HG03280 (cell line): ENCODE data around the gene TAS2R1.
A peak's percentile ranks its signal among the peaks of the same experiment; 100 is the strongest.

Experiments
- ATAC-seq: cut with Tn5 transposase; IDR thresholded peaks from one replicate; pipeline ENCODE4 v1.9.1; 2021; ENCODE audit warnings: mild to moderate bottlenecking, moderate library complexity; ENCODE audit not compliant: unreplicated experiment

Gene TAS2R1, protein sequence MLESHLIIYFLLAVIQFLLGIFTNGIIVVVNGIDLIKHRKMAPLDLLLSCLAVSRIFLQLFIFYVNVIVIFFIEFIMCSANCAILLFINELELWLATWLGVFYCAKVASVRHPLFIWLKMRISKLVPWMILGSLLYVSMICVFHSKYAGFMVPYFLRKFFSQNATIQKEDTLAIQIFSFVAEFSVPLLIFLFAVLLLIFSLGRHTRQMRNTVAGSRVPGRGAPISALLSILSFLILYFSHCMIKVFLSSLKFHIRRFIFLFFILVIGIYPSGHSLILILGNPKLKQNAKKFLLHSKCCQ

DNA sequence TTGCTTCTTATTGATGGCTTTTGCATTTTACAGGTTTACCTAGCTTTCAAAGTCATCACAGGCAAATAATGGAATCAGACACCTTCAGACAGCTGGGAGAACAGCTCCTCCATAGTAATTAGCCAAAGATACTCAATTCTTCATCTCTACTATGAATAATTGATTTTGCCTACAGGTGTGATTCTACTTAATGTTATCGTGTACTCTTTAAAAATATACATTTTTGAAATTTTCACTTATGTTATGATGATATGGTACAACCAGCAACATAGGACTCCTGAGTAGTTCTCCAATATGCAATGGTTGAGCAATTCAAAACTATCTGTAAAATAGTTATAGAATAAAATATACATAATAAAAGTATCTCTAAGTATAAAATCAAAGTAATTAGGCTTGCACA, at the start of gene TAS2R1:
Gene TAS2R1, minus strand, starts transcription at position 101 of the 400 bp plus-strand sequence. CDS start 319 bp downstream, outside the sequence.
- no peak for ATAC-seq

DNA sequence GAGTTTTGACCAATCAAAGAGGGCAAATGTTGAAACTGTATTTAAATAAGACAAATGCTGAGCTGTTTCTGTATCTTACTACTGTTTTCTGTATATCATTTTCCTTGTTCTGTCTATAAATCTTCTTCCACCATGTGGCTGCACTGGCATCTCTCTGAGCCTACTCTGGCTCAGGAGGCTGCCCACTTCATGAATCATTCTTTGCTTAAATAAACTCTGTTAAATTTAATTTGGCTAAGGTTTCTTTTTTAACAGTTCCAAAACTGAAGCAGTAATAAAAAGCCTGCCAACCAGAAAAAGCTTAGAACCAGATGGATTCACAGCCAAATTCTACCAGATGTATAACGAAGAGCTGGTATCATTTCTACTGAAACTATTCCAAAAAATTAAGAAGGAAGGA, 40.2 kb upstream of the TAS2R1 start:
- ATAC-seq: no peak

GRCh38 chr5:9667906-9668305, 37.8 kb upstream of the TAS2R1 start:
- ATAC-seq: no peak

DNA sequence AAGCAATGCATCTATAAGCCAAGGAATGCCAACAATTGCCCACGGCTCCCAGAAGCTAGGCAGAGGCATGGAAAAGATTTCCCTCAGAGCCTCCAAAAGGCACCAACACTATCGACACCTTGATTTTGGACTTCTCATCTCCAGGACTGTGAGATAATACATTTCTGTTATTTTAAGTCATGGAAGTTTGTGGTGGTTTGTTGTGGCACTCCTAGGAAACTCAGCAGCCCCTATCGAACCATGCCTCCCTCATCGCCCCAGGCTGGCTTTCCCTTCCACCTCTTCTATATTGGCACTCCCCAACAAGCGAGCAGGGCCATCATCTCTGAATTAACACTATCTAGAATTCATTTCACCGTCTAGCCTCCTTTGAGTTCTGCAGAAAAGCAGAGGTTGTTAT, 33.7 kb upstream of the TAS2R1 start:
- ATAC-seq: no peak

GRCh38 chr5:9661316-9662015, 31.3 kb upstream of the TAS2R1 start:
- no peak for ATAC-seq

DNA sequence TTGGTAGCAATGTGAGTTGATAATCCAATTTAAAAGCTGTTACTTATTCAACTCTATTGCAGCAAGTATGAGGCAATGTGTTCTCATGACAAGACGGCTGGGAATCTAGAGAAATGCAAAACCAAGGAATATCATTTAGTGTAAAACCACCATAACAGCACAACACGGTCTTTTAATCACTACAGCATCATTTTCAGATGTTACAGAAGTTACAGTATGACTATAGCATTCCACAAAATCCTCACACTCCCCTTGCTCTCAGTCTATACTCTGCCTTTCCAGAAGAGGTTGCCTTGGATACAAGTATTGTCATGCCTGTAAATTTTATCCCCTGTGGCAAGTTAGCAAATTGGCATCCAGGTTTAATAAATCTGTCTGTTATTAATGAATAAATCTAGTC, 28.6 kb upstream of the TAS2R1 start:
- ATAC-seq: no peak

DNA sequence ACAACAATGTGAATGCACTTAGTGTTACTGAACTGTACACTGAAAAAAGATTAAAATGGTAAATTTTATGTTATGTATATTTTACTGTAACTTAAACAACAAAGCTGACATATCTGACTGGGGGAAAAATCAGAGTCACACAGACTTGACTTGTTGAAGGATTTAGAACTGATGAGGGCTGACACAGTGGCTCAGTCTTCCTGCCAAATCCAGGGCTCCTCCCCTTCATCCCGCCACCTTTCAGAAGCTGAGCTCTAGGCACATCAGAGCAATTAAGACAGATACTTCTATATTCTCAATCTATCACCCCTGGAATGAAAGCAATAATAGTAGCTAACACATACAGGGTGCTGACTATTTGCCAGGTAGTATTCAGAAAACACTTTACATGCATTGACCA, 27.7 kb upstream of the TAS2R1 start:
- no peak for ATAC-seq

- no peak for ATAC-seq
Measured at GRCh38 chr5:9655641-9656040, 25.5 kb upstream of the TAS2R1 start.

- no peak for ATAC-seq
Measured at GRCh38 chr5:9654886-9655285, 24.7 kb upstream of the TAS2R1 start.

DNA sequence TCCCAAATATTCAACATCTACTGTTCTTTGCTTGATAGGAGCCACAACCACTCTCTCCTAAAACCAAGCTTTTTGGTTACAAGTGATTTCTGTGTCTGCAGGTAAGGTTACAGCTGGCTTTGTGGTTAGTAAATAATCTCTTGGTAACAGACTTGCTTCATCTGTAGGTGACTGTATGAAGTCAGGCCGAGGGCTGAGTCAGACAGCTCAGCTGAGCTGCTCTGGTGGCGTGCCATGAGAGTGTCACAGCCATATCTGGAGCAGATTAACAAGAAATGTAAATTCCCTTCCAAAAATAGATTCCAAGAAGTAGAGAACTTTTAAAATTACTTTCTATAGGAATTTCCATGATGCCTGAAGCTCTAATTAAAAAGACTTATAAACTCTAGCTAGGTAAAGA, 23.7 kb upstream of the TAS2R1 start:
- peak; percentile 91 for ATAC-seq

DNA sequence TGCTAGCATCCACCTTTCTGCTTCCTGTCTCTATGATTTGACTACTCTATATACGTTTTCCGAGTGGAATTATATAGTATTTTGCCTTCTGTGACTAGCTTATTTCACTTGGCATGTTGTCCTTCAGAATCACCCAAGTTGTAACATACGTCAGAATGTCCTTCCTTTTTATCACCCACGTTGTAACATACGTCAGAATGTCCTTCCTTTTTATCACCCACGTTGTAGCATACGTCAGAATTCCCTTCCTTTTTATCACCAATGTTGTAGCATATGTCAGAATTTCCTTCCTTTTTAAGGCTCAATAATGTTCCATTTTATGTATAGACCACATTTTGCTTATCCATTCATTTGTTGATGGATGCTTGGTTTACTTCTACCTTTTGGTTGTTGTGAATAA, 22.9 kb upstream of the TAS2R1 start:
- no peak for ATAC-seq

- no peak for ATAC-seq
Measured at GRCh38 chr5:9652295-9652694, 22.1 kb upstream of the TAS2R1 start.

DNA sequence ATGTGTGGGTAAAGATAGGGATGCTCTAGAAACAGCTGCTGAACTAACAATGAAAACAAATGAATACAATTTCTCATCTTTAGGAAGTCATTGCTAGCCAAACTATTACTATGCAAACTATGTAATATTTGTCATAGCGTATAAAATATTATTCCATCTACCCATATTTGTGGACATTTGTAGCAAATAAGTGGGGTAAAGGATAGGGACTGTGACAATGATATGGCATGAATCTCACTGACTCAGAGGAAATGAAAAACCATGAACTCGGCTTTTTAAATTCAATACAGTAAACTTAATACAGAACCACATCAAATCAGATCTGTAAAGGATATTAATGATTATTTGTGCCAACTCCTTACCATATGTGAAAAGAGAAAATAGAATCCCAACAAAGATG, 16.7 kb upstream of the TAS2R1 start:
- ATAC-seq: no peak

DNA sequence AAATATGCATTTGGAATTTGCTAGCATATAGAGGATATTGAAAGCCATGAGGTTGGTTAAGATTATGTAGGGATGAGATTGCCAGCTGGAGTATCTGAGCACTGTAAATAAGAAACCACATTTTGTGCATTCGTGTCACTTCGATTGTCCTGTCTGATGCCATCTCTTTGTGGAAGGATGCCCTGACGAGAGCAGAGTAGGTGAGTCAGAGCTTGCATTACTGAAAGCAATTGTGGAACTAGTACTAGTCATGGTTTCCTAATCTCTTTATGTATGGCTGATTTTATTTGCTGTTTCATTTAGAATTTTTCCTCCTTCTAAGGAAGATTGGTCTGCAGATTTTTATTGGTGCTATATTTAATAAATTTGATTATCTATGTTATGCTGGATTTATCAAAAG, 14.5 kb upstream of the TAS2R1 start:
- ATAC-seq: no peak

DNA sequence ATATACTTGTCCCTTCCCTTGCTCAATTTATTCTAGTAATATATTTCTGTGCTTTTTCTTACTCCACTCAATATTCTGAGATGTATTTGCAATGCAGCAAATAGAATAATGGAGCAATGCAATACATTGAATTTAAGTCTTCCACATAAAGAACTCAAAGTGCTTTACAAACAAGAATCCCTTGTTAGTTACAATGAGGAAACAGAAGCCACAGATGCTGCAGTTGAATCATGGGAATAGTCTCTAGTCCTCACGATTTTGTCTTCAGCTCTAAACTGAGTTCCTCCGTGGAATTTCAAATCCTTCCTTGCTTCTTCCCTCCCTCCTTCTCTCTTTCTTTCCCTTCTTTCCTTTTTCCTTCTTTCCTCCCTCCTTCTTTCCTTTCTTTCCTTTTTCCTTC, 12.5 kb upstream of the TAS2R1 start:
- ATAC-seq: no peak

GRCh38 chr5:9641806-9642355, 11.7 kb upstream of the TAS2R1 start:
- no peak for ATAC-seq

- ATAC-seq: no peak
Measured at GRCh38 chr5:9632495-9632894, 2.3 kb upstream of the TAS2R1 start.

GRCh38 chr5:9627541-9627940, 2.6 kb downstream of the TAS2R1 start:
- no peak for ATAC-seq

- ATAC-seq: no peak
Measured at GRCh38 chr5:9626955-9627354, 3.2 kb downstream of the TAS2R1 start.

DNA sequence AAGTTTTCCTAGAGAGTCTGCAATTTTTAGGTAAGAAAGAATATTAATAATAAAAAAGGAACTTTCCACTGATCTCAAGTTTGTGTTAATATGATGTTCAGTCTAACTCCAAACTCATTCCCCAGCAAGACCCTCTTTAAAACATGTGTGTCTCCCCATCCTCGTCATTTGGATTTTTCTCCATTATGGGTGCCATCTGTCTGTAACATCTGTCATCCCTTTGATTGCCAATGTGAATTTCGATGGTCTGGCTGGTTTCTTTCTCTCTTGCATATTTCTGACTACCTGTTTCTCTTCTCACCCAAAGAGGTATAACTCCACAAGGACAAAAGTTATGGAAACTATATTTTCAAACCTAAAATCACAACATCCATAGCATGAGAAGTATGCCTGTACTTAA, 4.4 kb downstream of the TAS2R1 start:
- ATAC-seq: no peak

GRCh38 chr5:9625286-9625685, 4.9 kb downstream of the TAS2R1 start:
- ATAC-seq: no peak

GRCh38 chr5:9624196-9624947, 5.8 kb downstream of the TAS2R1 start:
- ATAC-seq: no peak
